HEK293T (cell line): Measurements from ENCODE around the gene NUP85.

ENCODE experiments used
- ARNT ChIP-seq: fragments of 450-650 bp; IDR thresholded peaks from 2 replicates; pipeline ENCODE4 v1.6.1; 2017; ENCODE audit warnings: mild to moderate bottlenecking
- BHLHE40 ChIP-seq: fragments of 450-650 bp; IDR thresholded peaks from 2 replicates; pipeline ENCODE4 v1.6.1; 2016; ENCODE audit warnings: mild to moderate bottlenecking, moderate library complexity, borderline replicate concordance
- ELF4 ChIP-seq: fragments of 450-650 bp; IDR thresholded peaks from 2 replicates; pipeline ENCODE4 v1.6.1; 2017; ENCODE audit warnings: antibody characterized with exemption
- FOXA1 ChIP-seq: fragments of 450-650 bp; IDR thresholded peaks from 2 replicates; pipeline ENCODE4 v1.6.1; 2016; ENCODE audit warnings: mild to moderate bottlenecking
- FOXM1 ChIP-seq: fragments of 450-650 bp; IDR thresholded peaks from 2 replicates; pipeline ENCODE4 v1.6.1; 2017; ENCODE audit warnings: mild to moderate bottlenecking, borderline replicate concordance
- HDGF ChIP-seq: fragments of 450-650 bp; IDR thresholded peaks from 2 replicates; pipeline ENCODE4 v1.6.1; 2017; ENCODE audit warnings: antibody characterized with exemption, borderline replicate concordance
- SP1 ChIP-seq: fragments of 450-650 bp; IDR thresholded peaks from 2 replicates; pipeline ENCODE4 v1.6.1; 2017

DNA sequence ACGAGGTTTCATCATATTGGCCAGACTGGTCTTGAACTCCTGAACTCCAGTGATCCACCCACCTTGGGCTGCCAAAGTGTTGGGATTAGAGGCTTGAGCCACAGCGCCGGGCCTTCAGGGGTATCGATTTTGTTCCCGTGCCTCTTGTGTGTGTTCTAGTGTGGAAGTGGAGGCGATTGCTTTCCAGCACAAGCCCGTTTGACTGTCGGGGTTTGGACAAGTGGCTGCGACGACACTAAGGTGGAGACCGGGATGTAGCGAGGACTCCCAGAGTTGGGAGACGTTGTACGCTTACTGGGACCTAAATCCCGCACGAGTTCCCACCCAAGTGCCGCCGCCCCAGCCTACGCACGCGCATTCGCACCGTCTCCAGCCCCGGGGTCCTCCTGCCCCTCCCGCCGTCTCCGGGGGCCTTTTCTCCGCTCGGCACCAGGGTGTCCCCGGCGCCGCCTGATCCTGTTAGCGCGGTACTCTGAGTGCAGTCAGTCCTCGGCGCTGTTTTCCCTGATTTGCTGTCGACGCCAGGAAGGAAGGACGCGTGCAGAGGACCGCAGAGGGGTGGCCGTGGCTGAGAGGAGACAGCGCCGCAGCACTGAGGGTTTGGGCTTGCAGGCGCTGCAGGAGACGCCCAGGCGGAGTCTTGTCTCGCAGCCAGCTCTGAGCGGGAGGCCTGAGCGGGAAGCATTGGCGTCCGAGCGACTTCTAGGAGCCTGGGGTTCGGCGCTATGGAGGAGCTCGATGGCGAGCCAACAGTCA, at the start of gene NUP85:
- no peak for TF ChIP-seq SP1
- no peak for TF ChIP-seq FOXM1
- TF ChIP-seq ARNT: no peak
- no peak for TF ChIP-seq FOXA1
- peak; percentile 29; the same call in 1 of the 2 replicates for TF ChIP-seq ELF4
- no peak for TF ChIP-seq BHLHE40
- no peak for TF ChIP-seq HDGF
